NCI-H510A treated with DMSO at 0.1 percent for 48 hours (cell line): ENCODE results near the gene G6PC2.
"Not testable (repeated sequence)": the region's sequence is repeated elsewhere in the genome, so short reads cannot be mapped to it uniquely, and the experiment has no call there.

ENCODE experiments used
- DNase-seq: peaks from one replicate; lab custom pipeline; 2025; lab: John Stamatoyannopoulos, UW

Gene G6PC2

GRCh38 chr2:168904358-168904757 is 3.3 kb downstream of the G6PC2 start:
- no peak for DNase-seq

GRCh38 chr2:168907940-168908662 is 7.0 kb downstream of the G6PC2 start:
- DNase-seq: no peak

GRCh38 chr2:168910330-168910729 is 9.2 kb downstream of the G6PC2 start:
- no peak for DNase-seq

GRCh38 chr2:168912466-168912865 is 11.4 kb downstream of the G6PC2 start:
- DNase-seq: no peak

GRCh38 chr2:168912901-168913369 is 11.8 kb downstream of the G6PC2 start:
- DNase-seq: peak; percentile 58

- no peak for DNase-seq
Observed at GRCh38 chr2:168913495-168913894, 12.4 kb downstream of the G6PC2 start.

- no peak for DNase-seq
Observed at GRCh38 chr2:168915441-168916330, 14.6 kb downstream of the G6PC2 start.

- no peak for DNase-seq
Observed at GRCh38 chr2:168916331-168916675, 15.2 kb downstream of the G6PC2 start.

GRCh38 chr2:168920504-168921157 is 19.5 kb downstream of the G6PC2 start:
- peak; percentile 30 for DNase-seq

- DNase-seq: no peak
Observed at GRCh38 chr2:168926621-168927386, 25.7 kb downstream of the G6PC2 start.

GRCh38 chr2:168928113-168928831 is 27.2 kb downstream of the G6PC2 start:
- DNase-seq: no peak

GRCh38 chr2:168929031-168929430 is 27.9 kb downstream of the G6PC2 start:
- DNase-seq: no peak

GRCh38 chr2:168930242-168930641 is 29.2 kb downstream of the G6PC2 start:
- no peak for DNase-seq

GRCh38 chr2:168932174-168932573 is 31.1 kb downstream of the G6PC2 start:
- DNase-seq: not testable (repeated sequence)

- no peak for DNase-seq
Observed at GRCh38 chr2:168934826-168935225, 33.7 kb downstream of the G6PC2 start.

GRCh38 chr2:168935810-168936581 is 34.9 kb downstream of the G6PC2 start:
- DNase-seq: no peak

- no peak for DNase-seq
Observed at GRCh38 chr2:168939061-168939460, 38.0 kb downstream of the G6PC2 start.

GRCh38 chr2:168939918-168940317 is 38.8 kb downstream of the G6PC2 start:
- no peak for DNase-seq

- DNase-seq: no peak
Observed at GRCh38 chr2:168941297-168941696, 40.2 kb downstream of the G6PC2 start.

- no peak for DNase-seq
Observed at GRCh38 chr2:168944065-168944464, 43.0 kb downstream of the G6PC2 start.
